Suprapubic skin (tissue), 2 donors: ENCODE data around the gene NXPH3.

ENCODE experiments used
- EP300 ChIP-seq: sonication (generic); formaldehyde crosslinking; IDR thresholded peaks from one replicate; pipeline ENCODE4 v1.6.1; 2017; ENCODE audit warnings: antibody characterized with exemption
- POLR2A ChIP-seq, 2 donors: fragments of 450-650 bp; IDR thresholded peaks; one replicate each; pipeline ENCODE4 v1.6.1; 2017; ENCODE audit warnings: antibody characterized with exemption in 2 of 2, mild to moderate bottlenecking in 2 of 2, moderate library complexity in 2 of 2

DNA sequence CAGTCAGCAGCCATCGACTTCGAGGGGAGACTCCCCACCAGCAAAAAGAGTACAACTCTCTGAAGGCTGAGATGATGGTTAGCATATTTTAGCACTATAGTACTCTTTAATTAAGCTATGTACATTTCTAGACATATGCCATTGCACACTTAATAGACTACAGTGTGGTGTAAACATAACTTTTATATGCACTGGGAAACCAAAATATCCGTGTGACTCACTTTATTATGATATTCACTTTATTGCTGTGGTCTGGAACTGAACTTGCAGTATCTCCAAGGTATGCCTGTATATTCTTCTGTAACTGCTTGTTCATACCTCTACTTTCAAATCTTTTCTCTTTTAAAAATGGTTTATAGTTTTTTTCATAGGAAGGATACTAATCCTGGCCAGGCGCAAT is 11.0 kb upstream of the NXPH3 start:
- TF ChIP-seq EP300 (no peak), POLR2A (IDR thresholded peaks at IDR 0.05) (no peak)
